NCI-H2081 treated with DMSO at 0.1 percent for 48 hours (cell line): Measurements from ENCODE around the gene BRDT.
"Not testable (repeated sequence)": the region's sequence is repeated elsewhere in the genome, so short reads cannot be mapped to it uniquely, and the experiment has no call there.

Source experiments
- DNase-seq: peaks from one replicate; lab custom pipeline; 2025; lab: John Stamatoyannopoulos, UW

The BRDT gene

DNA sequence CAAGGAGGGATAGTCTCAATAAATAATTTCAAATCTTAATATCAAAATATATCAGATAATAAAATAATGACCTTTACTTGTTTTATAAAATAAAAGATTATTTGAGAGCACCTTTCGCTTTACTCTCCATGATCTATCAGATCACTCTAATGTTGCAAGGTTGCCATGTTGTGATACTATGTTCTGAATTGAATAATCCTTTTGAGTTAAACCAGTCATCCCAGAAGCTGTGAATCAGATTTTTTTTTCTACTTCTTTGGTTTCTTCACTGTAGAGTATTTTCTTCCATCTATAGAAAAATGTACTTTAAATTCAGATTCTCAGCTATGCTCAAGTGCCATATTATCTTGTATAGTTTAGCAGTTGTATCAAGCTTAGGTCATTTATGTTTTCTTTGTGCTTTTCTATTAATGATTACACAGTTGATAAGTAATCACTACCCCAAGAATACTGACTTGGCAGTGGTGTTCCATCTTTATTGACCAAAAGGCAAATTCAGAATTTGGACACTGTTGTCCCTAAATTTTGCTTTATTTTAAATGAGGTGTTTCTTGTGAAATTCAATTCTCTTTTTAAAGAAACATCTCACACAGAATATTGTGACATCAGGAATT is 32.9 kb downstream of the BRDT start:
- no peak for DNase-seq

DNA sequence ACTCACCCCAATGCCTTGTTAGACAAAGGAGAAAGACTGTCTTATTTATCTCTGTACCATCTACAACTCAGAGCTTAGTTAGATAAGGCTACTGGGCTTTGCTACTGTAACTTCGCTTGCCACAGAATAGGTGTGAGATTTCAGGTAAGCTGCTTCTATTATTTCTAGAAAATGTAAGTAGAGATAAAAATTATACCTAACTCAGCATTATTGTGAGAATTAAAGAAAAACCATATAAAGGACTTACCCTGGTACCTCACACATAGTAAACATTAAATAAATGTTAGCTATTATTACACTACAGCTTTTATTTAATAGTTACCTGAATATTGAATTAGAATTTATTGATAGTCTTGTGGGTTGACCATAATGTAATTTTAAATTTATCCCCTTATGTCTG is 44.1 kb downstream of the BRDT start:
- DNase-seq = no peak

DNA sequence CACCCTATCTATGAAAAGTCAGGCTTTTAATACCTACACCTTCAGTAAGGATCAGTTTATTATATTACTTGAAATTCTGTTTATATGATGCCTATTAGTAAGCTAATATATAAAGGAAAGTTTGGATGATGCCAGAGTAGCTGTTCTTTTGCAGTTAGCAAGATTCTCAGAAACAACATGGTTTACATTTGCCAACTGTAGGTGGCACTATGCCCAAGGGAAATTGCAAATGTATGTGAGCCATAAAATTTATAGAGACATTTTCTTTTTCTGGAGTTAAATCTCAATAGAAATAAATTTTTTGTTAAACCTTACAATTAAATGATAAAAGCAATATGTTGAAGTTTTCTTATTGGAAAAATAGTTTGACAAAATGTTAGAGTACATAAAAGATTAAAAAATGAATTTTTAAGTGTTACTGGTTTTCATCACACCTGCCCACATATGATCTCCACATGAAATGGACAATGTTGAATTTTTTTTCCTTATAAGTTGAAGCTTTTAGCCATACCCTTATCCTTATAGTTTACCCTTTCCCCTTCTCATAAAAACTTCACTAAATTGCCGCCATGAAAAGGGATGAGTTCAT is 48.5 kb downstream of the BRDT start:
- DNase-seq = no peak

DNA sequence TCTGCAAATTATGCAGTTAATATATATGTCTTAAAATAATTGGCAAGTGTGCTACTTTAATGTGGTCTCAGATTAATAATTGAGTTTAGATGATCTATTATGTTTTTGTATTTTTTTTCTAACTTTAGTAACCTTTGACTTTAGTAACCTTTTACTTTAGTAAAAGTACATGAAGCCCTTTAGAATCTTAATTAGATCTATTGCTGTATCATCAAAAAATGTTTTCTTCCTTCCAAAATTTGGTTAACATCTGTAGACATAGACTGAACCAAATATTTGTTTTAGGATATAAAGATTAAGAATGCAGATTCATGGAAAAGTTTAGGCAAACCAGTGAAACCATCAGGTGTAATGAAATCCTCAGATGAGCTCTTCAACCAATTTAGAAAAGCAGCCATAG is 54.9 kb downstream of the BRDT start:
- DNase-seq = no peak

DNA sequence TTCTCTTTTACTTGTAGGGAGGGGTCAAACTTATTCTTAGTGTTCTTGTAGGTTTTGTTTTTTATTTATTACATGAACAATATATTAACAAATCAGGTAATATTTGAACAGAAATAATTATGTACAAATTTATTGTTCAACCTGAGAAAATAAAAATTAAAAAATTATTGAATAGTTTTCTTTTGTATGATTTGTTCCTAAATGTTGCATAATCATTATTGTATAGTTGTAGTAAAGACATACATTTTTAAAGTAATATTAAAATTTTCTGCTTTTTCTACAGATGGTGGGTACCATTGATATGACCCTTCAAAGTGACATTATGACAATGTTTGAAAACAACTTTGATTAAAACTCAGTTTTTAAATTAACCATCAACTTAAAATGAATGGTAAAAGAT is 64.7 kb downstream of the BRDT start:
- DNase-seq = no peak

DNA sequence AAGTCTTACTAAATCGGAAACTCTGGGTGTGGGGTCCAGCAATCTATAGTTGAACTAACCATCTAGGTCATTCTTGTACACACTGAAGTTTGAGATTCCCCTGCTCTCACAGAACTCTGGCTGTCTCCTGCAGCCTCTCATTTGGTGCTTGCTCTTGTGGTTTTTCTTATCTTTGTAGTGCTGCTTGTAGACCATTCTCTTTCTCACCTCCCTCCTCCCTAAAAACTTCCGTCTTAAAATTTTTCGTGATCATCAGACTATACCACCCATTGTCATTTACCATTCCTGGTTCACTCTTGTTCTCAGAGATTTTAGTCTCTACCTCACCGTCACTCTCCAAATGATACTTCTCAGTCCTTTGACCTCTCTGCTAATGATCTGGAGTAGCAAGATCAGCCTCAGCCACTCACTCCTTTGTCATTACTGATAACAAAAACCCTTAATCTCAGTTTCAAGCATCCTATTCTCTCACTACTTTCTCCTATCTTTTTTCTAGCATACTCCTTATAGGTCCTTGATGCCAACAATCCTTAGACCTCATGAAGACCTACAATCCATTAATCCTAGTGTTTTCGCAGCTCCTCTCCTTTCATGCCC is 67.6 kb downstream of the BRDT start:
- DNase-seq = no peak

DNA sequence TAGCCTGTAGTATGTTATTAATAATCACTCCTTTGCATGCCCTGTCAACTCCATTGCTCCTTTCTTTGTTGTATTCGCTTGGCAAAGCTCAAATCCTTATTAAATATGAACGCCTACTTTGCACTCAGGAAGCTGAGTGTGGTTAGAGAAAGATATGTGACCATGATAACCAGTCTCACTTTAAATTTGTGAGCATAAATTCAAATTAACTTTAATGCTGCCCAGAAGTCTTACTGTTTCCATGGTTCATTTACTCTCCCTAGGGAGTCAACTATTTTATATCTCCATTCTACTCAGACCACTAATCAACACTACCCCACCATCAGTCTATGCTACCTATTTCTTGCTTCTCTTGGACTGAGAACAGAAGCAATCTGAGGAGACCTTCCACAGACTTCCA is 68.5 kb downstream of the BRDT start:
- no peak for DNase-seq

DNA sequence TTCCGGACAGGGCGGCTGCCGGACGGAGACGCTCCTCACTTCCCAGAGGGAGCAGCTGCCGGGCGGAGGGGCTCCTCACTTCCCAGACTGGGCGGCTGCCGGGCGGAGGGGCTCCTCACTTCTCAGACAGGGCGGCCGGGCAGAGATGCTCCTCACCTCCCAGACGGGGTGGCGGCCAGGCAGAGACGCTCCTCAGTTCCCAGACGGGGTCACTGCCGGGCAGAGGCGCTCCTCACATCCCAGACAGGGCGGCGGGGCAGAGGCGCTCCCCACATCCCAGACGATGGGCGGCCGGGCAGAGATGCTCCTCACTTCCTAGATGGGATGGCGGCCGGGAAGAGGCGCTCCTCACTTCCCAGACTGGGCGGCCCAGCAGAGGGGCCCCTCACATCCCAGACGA is 76.8 kb downstream of the BRDT start:
- not testable (repeated sequence) for DNase-seq

DNA sequence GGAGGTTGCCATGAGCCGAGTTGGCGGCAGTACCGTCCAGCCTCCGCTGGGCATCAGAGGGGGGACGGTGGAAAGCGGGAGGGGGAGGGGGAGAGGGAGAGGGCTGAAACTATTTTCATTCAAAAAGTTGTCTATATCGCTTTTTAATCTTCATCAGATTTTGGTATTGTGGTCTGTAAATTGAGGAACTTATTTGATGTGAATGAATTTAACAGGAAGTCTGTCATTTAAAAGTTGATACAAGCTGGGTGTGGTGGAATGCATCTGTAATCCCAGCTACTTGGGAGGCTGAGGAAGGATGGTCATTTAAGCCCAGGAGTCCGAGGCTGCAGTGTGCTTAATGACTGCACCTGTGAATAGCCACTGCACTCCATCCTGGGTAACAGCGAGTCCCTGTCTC is 77.6 kb downstream of the BRDT start:
- no peak for DNase-seq

DNA sequence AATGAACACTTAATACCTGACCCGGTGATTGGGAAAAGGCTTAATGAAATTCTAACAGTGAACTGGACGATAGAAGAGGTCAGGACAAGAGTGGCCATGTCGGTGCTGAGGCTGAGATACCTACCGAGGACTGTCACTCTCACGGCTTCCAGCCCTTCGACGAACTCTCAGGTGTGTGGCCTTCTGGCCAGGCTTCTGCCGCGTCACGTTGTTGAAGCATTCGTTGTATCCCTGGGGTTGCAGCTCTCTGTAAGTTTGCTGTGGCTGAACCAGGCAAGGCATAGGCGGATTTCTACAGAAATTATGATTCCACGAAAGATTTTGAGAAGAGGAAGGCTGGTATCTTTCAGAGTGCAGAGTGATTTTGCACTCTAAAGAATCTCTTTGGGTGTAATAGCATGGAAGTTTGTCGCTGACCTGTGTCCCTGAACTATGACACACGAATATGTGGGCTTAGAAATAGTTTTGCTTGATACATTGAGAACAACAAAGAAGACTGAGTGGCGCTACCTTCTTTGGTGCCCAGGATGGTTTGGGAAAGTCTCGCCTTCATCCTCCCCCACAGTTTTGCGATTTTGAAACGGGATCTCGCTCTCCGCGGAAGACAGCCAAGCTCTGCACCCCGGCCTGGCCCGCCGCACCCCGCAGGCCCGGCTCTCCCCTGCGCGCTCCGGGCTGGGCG is 80.2 kb downstream of the BRDT start:
- no peak for DNase-seq

DNA sequence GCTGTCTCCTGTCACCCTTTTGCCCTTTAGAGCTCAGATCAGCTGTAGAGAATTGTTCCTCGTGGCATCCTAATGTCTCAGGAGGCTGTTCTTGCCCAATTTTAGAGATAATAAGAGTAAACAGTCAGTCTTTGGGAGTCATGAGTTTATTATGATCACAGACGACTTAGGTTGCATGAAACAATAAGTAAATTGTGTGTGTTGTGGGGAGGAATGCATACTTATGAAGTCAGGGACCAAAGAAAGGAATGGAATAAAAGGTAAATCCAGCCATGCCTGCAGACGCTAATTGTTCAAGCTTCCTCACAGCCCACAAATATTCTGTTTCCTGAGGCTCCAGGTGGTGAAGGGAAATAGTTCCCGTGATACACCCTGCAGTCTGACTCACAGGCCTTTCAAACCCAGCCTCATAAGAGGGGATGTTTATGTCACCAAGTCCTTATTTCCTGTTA is 81.5 kb downstream of the BRDT start:
- DNase-seq = no peak

DNA sequence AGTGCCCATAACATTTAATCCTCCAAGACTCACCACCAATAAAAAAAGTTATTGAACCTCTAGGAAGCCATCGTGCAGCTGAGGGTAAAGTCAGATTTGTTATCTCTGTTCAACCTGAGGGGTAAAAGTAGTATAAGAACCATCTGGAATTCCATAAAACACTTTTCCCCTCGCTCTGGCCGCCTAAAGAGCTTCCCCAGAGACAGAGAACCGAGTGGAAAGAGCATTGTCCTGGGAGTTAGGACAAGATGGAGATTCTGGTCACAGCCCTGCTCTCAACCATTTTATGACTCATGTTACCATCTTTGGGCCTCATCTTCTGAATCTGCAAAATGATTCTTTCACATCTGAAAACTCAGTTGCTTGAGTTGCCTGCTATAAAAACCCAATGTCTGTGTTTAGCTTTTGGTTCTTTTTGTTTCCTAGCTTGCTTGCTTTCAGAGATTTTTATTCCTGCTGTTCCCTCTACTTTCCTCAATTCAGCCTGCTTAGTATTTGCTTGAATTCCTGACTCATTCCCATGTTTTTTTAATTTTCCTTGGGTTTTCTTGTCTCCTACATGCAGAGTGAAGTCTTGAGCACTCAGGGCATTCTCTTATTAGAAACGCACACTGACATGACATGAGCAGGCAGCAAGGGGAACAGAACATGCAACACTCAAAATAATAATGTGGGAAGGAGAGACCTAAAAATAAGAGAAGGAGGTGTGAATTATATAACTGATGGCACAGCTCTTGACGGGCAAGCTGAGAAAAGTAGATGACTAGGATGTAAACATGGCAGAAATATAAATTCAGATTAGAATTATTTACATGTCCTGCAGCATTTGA is 82.3 kb downstream of the BRDT start:
- no peak for DNase-seq

DNA sequence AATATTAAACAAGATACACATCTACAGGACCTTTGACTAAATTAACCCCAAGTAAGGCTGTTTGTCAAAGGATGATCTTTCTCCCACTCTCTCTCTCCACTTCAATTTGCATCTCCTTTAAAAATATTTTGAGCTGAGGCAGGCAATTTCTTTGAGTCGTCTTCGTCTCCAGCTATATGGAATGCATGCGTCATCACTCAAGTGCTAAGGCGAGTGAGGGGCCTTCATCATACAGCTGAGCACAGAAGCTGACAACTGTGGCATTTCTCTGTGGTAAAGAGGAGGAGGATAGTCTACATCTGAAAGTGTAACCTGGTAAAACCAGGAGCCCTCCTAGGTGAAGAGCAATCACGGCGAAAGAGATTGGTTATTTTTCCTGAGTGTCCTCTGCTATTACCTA is 88.2 kb downstream of the BRDT start:
- no peak for DNase-seq

DNA sequence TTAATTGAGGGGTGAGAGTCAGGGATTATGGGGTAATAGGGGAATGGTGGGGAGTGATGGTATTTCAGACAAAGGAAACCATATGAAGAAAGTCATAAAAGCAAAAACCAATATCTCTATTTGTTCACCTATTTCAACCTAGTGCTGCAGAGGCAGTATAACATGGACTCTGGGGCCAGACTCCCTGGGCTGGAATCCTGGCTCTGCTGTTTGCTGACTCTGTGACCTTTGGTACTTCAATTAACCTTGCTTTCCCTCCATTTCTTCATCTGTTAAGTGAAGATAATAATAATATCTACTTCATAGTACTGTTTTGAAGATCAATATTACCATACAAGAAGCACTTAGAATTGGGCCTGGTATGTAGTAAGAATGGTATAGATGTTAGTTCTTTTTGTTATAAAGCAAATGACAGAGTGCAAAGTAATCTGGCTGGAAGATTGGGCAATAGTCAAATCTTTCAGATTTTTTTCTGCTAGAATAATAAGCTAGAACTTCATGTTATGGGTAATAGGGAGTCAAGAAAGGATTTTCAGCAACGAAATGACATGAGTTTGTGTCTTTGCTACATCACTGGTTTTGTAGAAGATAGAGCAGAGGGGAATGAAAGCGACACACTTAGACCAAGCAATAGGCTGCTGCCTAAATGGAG is 89.6 kb downstream of the BRDT start:
- DNase-seq = no peak

DNA sequence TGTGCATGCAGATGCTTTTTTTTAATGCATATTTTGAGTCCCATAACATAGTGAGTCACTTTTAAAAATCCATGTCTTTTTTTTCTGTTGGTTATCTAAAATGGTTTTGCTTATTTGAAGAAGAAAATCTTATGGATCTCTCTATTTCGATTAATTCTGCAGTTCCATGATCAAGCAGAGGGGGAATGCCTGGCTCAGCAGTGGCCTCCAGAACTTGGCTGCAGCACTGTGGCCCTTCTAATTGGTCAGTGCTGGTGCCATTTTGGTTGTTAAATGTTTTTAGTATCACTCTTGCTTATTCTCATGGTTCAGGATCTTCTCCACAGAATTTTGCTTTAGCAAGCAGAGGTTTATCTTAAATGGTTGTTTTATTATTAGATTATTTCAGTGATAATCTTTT is 91.8 kb downstream of the BRDT start:
- no peak for DNase-seq

DNA sequence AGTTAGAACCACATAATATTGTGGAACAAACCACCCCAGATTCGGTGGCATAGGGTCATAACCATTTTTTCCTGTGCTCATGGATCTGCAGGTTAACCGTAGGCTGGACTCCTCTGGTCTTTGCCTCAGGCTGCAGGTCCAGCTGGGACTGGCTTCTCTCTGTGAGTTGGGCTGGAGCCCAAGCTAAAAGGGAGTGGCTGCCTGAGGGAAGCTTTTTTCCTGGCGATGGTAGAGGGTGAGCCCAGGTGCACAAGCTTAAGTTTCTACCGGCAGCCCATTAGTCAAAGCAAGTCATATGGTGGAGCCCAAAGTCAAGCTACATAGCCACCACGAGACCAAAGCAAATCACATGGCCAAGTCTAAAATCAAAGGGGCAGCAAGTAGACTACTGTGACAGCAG is 94.4 kb downstream of the BRDT start:
- no peak for DNase-seq

DNA sequence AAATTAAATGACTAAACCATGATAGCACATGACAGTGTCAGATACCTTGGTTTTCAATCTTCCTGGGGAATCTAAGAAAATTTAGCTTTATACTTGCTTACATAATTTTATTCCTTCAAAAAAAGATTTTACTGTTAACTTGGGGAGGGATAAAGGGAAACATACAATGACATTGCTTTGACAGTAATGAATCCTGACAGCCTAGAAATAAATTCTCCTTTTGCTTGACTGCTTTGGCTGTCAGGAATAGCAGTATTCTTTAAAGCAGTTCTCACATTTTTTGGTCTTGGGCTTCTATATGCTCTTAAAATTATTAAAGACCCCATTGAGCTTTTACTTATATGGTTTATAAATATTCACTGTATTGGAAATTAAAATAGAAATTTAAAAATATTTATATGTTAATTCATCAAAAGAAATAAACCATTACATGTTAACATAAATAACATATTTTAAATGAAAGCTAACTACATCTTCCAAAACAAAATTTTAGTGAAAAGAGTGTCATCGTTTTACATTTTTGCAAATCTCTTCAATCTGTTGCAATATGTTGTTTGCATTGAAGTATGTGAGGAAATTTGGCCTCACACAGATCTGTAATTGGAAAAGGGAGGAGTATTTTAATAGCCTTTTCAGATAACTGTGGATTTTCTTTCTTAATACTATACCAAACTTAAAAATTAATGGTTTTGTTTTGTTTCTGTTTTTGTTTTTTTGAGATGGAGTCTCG is 96.7 kb downstream of the BRDT start:
- DNase-seq = no peak

DNA sequence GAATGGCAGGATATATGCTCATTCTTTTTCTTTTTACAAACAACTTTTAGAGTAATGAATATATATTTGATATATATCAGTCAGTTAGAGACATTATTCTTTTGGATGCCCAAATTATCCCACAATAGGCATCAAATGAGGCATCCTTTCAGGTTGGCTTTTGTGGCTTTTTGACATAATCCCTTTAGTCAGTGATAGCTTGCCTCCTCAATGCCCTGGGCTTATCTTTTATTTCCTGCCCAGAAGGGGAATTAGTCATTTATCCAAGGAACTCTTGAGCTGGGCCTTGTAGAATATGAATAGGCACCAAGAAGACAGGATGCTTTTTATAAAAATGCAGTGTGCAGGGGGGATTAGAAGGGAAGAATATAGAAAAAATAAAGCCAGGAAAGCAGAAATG is 102.7 kb downstream of the BRDT start:
- no peak for DNase-seq
